CD4-positive, alpha-beta T cell treated with Interleukin-4 for 1 hour (primary cell): Measurements from ENCODE around the gene YWHAG.
"Not testable (repeated sequence)": the region's sequence is repeated elsewhere in the genome, so short reads cannot be mapped to it uniquely, and the experiment has no call there.

Experiments
- DNase-seq, 2 donors: peaks; one replicate each; pipeline ENCODE4 v3.0.0-alpha.2; 2020 to 2022

The YWHAG gene

GRCh38 chr7:76377186-76377918 is 18.6 kb upstream of the YWHAG start:
- DNase-seq = no peak

DNA sequence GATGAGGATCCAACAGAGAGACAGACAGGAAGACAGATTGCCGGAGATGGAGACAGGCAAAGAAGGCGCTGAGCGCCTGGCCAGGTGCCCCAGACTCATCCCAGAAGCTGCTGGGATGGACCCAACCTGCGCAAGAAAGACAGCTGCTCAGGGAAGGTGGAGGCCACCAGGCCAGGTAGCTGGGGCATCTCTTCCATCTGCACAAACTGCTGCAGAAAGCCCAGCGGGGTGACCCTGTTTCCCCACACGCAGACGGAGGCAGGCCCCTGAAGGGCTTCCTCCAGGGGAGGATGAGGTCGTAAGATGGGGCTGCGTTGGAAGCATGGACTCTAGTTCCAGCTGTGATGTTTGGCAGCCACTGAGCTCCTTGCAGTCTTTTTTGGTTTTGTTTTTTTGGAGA is 16.5 kb upstream of the YWHAG start:
- no peak for DNase-seq

DNA sequence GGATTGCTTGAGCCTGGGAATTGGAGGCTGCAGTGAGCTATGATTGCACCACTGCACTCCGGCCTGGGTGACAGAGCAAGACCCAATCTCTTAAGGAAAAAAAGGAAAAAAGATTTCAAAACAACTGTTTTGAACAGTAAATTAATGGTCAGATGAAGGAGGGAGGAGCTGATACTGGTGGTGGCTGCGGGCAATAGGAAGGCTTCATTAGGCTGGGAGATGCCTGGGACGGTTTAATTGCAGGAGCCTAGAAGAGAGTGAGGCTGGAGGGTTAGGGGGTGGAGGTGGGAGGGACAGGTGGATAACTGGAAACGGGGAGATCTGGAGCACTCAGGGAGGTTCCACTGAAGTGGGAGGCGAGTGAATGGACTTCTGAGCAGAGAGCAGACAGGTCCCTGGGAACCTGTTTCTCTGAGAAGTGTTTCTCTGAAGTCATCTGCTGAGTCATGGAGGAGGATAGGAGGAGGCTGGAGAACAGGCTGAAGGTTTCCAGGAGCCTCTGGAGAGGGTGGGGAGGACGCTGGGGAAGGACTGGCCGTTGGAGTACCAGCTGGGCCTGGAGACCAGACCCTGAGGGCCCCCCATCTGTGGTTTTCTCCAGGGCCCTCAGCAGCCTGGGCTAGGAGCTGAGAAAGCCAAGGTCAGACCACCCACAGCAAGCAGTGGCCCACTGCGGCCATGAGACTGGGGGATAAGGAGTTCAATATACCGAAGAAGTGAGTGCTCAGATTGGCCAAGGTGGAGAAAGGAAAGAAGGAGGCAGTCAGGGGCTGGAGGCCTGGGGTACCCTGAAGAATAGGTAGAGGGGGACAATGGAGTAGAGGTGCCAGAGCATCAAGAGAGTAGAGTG is 14.4 kb upstream of the YWHAG start:
- DNase-seq = no peak

- DNase-seq = no peak
Observed at GRCh38 chr7:76371396-76371795, 12.6 kb upstream of the YWHAG start.

DNA sequence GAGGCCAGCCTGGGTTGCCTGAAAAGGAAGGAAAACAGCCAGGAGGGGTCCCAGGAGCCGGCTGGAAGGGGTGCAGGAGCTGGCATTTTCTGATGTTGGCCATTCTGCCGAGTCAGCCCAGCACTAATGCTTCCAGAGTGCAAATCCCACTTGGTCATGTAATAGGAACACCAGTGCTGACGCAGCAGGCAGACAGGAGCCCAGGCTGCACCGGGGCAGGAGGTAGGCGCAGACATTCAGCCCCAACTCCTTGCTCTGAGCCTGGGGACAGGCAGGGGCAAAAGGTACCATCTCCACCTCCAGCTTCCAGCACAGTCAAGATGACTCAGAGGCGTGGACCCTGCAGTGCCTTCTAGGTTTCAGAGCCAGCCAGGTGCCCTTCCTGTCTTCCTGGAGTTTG is 10.2 kb upstream of the YWHAG start:
- no peak for DNase-seq

GRCh38 chr7:76368190-76368589 is 9.4 kb upstream of the YWHAG start:
- DNase-seq = no peak

GRCh38 chr7:76364198-76364584 is 5.4 kb upstream of the YWHAG start:
- DNase-seq = peak in 1 of 2 donors; percentile 16

GRCh38 chr7:76363754-76364153 is 5.0 kb upstream of the YWHAG start:
- DNase-seq = not testable (repeated sequence)

DNA sequence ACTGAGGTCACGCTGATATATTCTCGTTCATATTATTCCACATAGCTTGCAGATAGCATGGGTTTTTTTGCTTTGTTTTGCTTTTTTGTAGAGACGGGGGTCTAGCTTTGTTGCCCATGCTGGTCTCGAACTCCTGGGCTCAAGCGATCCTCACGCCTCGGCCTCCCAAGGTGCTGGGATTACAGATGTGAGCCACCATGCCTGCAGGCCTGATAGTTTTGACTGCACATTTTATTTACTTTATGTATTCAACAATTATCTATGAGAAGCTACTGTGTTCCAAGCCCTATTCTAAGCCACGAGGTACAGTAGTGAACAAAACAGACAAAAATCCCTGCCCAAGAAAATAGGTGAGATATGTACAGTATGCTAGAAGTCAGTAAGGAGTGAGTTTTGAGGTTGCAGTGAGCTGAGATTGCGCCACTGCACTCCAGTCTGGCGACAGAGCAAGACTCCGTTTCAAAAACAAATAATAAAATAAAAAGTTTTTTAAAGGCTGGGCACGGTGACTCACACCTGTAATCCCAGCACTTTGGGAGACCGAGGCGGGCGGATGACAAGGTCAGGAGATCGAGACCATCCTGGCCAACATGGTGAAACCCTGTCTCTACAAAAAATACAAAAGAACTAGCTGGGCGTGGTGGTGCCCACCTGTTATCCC is 1.3 kb upstream of the YWHAG start:
- DNase-seq = no peak

DNA sequence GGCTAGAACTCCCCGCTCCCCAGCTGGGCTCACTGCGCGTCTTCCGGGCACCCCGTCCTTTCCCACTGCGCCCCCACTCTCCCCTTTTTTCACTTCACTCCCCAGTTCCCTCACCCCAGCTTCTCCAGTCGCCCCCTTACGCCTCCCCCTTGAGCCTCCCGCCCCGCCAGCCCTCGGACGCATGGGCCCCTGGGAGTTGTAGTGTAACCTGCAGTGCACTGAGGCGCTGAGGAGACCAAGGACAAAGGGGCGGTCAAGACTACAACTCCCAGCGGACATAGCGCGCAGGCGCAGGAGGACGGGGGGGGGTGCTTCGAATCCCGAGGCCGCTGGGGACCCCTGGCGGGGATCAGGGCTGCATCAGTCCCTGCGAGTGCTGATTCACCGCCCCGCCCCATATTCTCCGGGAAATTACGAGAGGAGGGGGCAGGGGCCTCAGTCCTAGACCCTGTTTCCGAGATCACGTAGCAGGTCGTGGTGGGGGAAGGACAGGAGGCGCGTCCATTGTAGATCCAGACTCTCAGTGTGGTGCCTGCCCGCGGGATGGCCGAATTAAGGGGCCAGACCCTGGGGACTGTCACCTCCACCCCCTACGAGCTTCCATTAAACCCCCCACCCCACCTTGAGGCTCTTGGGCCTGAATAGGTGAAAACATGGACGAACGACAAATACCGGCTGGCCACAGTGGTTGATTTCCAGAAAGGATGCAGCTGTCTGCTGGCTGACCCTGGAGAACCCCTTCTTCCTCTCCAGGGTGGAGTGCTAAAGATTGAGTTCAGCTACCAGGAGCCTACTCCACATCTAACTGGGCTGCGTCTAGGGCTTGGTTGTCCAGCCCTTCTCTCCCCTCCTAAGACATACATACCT is 553 bp upstream of the YWHAG start:
- peak; percentile 97 to 98 for DNase-seq

- DNase-seq = peak; percentile 47 to 55
Observed at GRCh38 chr7:76358011-76358480, 745 bp downstream of the YWHAG start.

DNA sequence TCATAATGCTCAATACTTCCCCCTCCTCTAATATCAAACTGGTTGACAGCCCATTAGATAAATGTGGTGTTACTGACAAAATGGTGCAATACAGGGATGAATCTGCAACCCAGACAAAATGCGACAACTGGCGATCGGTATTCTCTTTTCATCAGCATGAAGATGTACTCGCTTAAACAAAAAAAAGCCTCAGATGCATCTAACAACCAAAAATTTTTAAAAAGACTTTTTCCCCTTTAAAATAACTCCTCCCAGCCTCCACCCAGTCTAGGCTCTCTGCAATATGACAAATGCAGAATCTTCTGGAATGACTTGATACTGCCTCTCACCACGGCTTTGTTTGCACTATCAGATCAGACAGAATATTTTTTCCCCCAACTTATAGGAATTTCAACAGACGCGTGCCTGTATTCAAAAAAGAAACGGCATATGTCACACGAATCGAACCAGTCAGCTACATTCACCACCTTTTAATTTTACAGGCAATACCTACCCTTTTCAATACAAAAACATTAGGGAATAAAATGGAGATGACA is 1.2 kb downstream of the YWHAG start:
- no peak for DNase-seq

DNA sequence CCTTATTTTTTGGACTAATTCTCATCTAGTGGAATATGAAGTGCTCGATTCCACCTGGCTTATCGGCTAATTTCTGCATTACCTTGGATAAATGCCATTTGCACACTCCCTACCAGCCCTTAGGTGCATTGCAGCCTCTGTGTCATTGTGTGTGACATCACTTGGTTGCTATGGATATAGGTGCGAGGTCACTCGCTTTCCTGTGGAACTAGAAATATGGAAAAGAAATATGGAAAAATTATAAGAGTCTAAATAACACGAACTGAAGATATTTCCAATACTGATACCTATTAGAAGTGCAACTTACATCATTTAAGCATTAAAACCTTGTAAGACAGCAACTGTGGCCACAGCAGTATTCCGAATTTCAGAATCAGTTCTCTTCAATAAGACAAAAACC is 2.0 kb downstream of the YWHAG start:
- DNase-seq = no peak

GRCh38 chr7:76356115-76356514 is 2.7 kb downstream of the YWHAG start:
- DNase-seq = no peak

DNA sequence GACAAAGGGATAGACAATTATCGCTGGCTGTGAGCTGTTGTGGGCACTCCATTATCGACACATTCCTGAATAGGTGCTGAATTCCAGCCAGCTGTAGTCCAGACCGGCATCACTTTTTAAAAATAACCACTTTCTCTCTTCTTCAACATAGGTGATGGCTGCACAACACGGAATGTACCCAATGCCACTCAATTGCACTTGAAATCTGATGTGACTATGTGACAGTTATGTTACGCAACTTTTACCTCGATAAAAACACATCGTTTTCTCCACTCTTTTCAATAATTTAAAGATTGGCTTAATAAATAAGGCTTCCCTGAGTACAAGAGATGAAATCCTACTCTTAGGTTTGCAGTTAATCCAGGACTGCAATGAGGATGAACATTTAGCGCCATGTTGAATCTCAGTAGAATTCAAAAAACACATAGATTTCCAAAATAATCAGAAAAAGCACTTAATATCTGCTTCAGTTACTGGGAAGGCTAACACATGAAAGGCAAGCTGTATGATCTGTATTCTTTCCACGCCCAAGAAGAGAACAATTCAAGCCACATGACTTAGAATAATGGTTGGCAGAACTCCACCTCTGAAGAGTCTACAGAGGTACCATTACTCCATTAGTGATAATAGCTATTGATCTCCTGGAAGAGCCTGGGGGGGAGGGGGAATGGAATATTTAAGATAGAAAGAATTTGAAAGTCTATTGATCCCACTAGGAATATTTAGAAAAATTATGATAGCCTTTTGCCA is 3.6 kb downstream of the YWHAG start:
- no peak for DNase-seq

DNA sequence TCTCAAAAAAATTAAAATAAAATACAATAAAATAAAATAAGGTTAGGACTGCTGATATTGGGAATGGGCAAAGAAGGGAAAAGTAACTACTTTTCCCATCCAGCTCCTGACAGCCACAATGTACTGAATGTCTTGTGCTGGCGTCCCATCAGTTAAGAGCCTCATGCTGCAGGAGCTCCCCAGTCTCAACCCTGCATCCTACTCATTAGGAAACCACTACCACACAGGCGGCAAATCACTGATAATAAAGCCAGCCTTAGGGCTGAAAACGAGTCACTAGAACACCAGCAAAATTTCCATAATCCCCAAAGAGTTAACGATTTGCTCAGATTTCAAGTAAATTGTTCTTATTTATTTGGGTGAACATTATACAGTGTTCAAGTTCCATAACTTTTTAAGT is 4.3 kb downstream of the YWHAG start:
- DNase-seq = no peak

DNA sequence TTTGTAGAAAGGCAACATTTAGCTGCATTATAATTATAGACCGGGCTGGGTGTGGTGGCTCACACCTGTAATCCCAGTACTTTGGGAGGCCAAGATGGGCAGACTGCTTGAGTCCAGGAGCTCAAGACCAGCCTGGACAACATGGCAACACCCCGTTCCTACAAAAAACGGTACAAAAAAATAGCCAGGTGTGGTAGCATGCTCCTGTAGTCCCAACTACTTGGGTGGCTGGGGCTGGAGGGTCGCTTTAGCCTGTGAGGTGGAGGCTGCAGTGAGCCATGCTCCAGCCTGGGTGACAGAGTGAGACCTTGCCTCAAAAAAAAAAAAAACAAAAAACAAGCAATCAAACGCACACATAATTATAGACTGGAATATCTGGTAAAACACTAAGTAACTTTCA is 5.0 kb downstream of the YWHAG start:
- DNase-seq = no peak

GRCh38 chr7:76352193-76352592 is 6.6 kb downstream of the YWHAG start:
- no peak for DNase-seq

DNA sequence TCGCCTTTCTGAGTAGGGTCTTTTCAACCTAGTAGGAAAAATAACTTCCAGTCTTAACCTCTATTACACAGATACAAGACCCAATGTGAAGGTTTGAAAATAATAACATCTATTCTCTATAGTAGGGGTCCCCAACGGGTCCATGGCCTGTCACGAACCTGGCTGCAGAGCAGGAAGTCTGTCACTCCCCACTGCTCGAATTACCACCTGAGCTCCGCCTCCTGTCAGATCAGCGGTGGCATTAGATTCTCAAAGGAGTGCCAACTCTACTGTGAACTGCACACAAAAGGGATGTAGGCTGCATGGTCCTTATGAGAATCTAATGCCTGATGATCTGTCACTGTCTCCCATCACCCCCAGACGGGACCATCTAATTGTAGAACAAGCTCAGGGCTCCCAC is 7.4 kb downstream of the YWHAG start:
- no peak for DNase-seq

GRCh38 chr7:76349313-76349885 is 9.4 kb downstream of the YWHAG start:
- no peak for DNase-seq

DNA sequence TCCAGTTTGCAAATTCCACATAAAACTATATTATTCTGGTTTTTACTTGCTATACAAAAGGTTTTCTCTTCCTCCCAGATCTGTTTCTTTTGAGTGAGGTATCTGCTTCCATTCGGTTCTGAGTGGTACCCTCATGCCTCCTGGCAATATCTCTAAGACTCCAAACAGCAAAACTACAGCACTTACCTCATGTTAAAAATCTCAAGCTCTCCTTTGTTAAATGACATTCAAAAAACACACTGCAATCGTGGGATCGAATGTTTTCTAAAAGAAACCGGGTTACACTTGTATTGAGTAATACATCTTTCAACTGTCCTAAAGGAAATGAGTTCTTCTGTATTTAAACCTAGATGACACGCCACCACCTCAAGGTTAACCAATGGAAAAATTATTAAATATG is 11.1 kb downstream of the YWHAG start:
- DNase-seq = no peak
